ENCODE results near the gene BHMT. TPM values are rescaled to one million over a fixed set of nuclear protein-coding genes. Genes with fewer than 3 reads are reported as not detected.
A peak's percentile ranks its signal among the peaks of the same experiment; 100 is the strongest.

BHMT gene
- total RNA-seq, 1 experiment from 2014 or later, result 0.72 TPM

DNA sequence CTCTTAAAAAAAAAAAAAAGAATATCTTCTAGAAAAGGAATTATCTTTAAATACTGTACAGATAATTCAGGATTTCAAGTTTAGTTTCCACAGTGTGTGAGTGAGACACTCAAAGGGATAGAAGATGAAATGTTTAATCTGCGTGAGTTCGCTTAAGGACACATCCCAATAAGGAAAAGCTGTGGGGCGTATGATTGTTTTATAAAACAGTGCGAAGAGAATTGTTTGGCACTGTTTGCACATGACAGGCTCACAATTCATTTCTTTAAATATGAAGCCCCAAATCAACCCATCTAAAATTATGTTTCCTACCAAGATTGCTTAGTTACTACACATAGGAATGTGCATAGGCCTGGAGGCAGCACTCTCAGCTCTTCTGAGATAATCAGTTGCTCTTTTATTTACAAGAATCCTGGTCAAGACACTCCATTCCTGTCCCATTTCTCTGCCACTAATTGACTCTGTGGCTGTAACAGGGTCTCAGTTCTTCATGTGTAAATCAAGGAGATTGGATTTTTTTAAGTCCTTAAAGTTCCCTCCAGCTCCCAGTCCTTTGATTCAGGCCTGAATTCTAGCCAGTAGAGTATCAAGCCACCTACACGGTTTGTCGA is 60.1 kb downstream of the BHMT start:
- H4K8ac ChIP-seq (replicated peaks; ENCODE audit: insufficient read length, low read depth, low read length), result no peak overlapping the region
- TF ChIP-seq, protein P1, sequence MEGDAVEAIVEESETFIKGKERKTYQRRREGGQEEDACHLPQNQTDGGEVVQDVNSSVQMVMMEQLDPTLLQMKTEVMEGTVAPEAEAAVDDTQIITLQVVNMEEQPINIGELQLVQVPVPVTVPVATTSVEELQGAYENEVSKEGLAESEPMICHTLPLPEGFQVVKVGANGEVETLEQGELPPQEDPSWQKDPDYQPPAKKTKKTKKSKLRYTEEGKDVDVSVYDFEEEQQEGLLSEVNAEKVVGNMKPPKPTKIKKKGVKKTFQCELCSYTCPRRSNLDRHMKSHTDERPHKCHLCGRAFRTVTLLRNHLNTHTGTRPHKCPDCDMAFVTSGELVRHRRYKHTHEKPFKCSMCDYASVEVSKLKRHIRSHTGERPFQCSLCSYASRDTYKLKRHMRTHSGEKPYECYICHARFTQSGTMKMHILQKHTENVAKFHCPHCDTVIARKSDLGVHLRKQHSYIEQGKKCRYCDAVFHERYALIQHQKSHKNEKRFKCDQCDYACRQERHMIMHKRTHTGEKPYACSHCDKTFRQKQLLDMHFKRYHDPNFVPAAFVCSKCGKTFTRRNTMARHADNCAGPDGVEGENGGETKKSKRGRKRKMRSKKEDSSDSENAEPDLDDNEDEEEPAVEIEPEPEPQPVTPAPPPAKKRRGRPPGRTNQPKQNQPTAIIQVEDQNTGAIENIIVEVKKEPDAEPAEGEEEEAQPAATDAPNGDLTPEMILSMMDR (conservative IDR thresholded peaks at IDR 0.05), result no peak
- no peak overlapping the region for H3T11ph ChIP-seq (ENCODE audit: low read length)
- H2BK5ac ChIP-seq (ENCODE audit: insufficient read length, low read length), result no peak overlapping the region
- no peaks in the 10 kb centered on the region for H3K9me3 Mint-ChIP-seq
- no peak overlapping the region for H2BK15ac ChIP-seq (ENCODE audit: low read depth, low read length)
- no CpG with 5 or more reads among the region's 6 CpGs for WGBS (ENCODE audit: extremely low coverage, insufficient read length, low lambda C conversion rate)
- no peak overlapping the region for H4K91ac ChIP-seq (ENCODE audit: insufficient read length, low read depth, low read length)
- H3K23ac ChIP-seq (ENCODE audit: insufficient read length, low read depth, low read length), result no peak overlapping the region
- no peak overlapping the region for H3K27ac ChIP-seq (ENCODE audit: insufficient read length, low read depth, low read length)
- no peak overlapping the region for H3K4me2 ChIP-seq (ENCODE audit: insufficient read depth, insufficient read length, low read length)
- H3K27me3 Mint-ChIP-seq (ENCODE audit: low read depth), result no peaks in the 10 kb centered on the region
- no peaks in the 10 kb centered on the region for H3K36me3 Mint-ChIP-seq (ENCODE audit: insufficient read depth in 1 of 3, low read depth in 3 of 3)
- H3K9ac ChIP-seq (ENCODE audit: extremely low read depth, insufficient read length, low read length), result no peak overlapping the region
- H4K5ac ChIP-seq (ENCODE audit: insufficient read length, low read depth, low read length), result no peak overlapping the region
- no peak overlapping the region for H3K4me3 Mint-ChIP-seq
- no peak for DNase-seq
- H4K20me1 ChIP-seq (ENCODE audit: control insufficient read depth, insufficient read depth, insufficient read length), result no peaks in the 10 kb centered on the region
- no peaks in the 10 kb centered on the region for H3K23me2 ChIP-seq (ENCODE audit: insufficient read length, low read depth, low read length, poor library complexity, severe bottlenecking)
- H2AFZ ChIP-seq (ENCODE audit: low read length), result peak overlapping the region; percentile 42
- H3K4me1 ChIP-seq (ENCODE audit: insufficient read depth, low read length), result no peaks in the 10 kb centered on the region; the same call in 1 of the 2 replicates
- H3K79me2 ChIP-seq (ENCODE audit: insufficient read depth, low read length), result no peaks in the 10 kb centered on the region
- H3K9me3 ChIP-seq (ENCODE audit: control insufficient read depth, low read depth, low read length), result no peaks in the 10 kb centered on the region
- H3K79me1 ChIP-seq (ENCODE audit: insufficient read depth, low read depth, low read length, poor library complexity, severe bottlenecking), result no peaks in the 10 kb centered on the region
- H3K27me3 ChIP-seq (ENCODE audit: insufficient read depth, low read length), result no peaks in the 10 kb centered on the region
- H3K18ac ChIP-seq (ENCODE audit: insufficient read length, low read depth, low read length), result no peak overlapping the region
- no peak overlapping the region for H3K14ac ChIP-seq (ENCODE audit: insufficient read depth, low read length)
- H2BK12ac ChIP-seq (ENCODE audit: insufficient read length, low read depth, low read length), result no peak overlapping the region
- H2AK5ac ChIP-seq (ENCODE audit: insufficient read length, low read length), result no peak overlapping the region
- H3K27ac Mint-ChIP-seq, result peak overlapping the region; percentile 59 to 76 (median 66); a peak in 3 of 7 replicates
- peaks cover 16 to 22% of the 10 kb centered on the region in 2 experiments for H3K4me1 Mint-ChIP-seq
- H3K4ac ChIP-seq (ENCODE audit: low read depth, low read length), result no peak overlapping the region
- H2BK120ac ChIP-seq (ENCODE audit: low read depth, low read length, poor library complexity, severe bottlenecking), result no peak overlapping the region
- H2BK20ac ChIP-seq (ENCODE audit: low read depth, low read length, poor library complexity, severe bottlenecking), result no peak overlapping the region
- no peak overlapping the region for H3K56ac ChIP-seq (ENCODE audit: insufficient read length, low read depth, low read length)
